ENCODE measurements around the gene ZNF324. TPM values are rescaled to one million over a fixed set of nuclear protein-coding genes. Genes with fewer than 3 reads are reported as not detected.
"Not testable (repeated sequence)": the region's sequence is repeated elsewhere in the genome, so short reads cannot be mapped to it uniquely, and the experiment has no call there.

ZNF324 gene
- total RNA-seq, 2 experiments from 2014 or later = 7.0 to 8.3 TPM

DNA sequence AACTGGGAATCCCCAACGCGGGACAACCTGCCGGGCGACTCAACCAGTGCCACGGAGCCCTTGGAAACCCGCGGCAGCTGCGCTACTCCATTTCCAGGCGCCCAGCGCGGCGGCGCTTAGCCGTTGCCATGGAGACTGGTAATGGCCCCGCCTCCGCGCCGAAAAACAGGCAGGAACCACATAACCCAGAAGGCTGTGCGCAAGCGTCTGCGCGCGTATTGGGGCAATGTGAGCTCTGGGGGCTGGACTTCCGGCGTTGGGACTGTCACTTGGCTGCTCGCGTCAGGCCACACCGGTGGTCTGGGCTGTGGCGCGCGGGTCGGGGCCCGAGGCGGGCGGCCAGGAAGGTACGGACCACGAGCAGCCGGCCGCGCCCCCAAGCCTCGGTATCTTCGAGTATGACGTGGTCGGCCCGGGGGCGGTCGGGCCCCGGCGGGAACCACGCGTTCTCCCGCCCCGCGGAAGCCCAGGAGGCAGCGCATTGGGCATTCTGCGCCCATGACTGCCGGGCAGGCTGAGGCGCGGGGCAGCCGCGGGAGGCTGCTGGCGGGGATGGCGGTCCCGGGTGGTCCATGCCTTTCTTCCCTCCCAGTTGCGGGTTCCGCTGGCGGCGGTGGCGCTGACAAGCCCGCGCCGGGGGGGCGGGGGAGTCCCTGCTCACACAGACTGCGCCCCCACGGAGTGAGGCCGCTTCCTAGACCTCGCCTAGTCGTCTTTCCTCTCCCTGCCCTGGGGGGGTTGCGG, 15.3 kb upstream of the ZNF324 start, which contains the start of gene ZNF324B:
ZNF324B (plus strand) TSS at position 265 of the 744 bp plus-strand sequence. CDS start 2,080 bp downstream, outside the sequence.
- ChIA-PET POLR2A (interaction anchor here (0.8 kb wide), 1 partner anchor 9 kb away, joined by 4 read pairs; no protein-coding TSS in a partner anchor), CTCF (interaction anchor here (1.0 to 1.8 kb wide), 4 partner anchors 13 to 124 kb away, joined by 3 to 5 read pairs (median 3); no protein-coding TSS in a partner anchor)
- Mint-ChIP-seq H3K27me3 (peaks cover 13% of the 10 kb centered on the region), H3K4me1 (ENCODE audit: low read depth) (peaks cover 21% of the 10 kb centered on the region), H3K4me3 (peak within 1 kb of the TSS; percentile 78), H3K36me3 (peaks cover 26% of the 10 kb centered on the region), H3K27ac (no peak within 1 kb of the TSS), H3K9me3 (peaks cover 20% of the 10 kb centered on the region)
- DNase-seq = peak; percentile 97
- intact Hi-C loops (cut with micrococcal nuclease) = loop anchor here (1.0 to 2.0 kb wide), 4 partner anchors 11 to 65 kb away; partner anchors contain the start of genes RPS5, ZNF132, ZNF446 and ZNF584

GRCh38 chr19:58453743-58454142, 13.1 kb upstream of the ZNF324 start:
- ChIA-PET CTCF (interaction anchor here (0.6 kb wide), 1 partner anchor 12 kb away, joined by 3 read pairs; no protein-coding TSS in a partner anchor), POLR2A (no interaction called here)
- intact Hi-C loops (cut with micrococcal nuclease) = no loop called here
- no peak overlapping the region for H3K27ac Mint-ChIP-seq
- DNase-seq = no peak
- no peak overlapping the region for H3K4me3 Mint-ChIP-seq
- peaks cover 7% of the 10 kb centered on the region for H3K27me3 Mint-ChIP-seq
- H3K9me3 Mint-ChIP-seq = peaks cover 13% of the 10 kb centered on the region
- peaks cover 21% of the 10 kb centered on the region for H3K4me1 Mint-ChIP-seq (ENCODE audit: low read depth)
- H3K36me3 Mint-ChIP-seq = peaks cover 31% of the 10 kb centered on the region

DNA sequence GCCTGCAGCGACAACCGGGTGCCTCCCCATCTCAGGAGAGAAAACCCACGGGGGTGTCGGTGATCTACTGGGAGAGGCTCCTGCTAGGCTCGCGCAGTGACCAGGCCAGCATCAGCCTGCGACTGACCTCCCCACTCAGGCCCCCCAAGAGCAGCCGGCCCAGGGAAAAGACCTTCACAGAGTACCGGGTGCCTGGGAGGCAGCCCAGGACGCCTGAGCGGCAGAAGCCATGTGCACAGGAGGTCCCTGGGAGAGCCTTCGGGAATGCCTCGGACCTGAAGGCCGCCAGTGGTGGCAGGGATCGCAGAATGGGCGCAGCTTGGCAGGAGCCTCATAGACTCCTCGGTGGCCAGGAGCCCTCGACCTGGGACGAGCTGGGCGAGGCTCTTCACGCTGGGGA, 11.6 kb upstream of the ZNF324 start:
- Mint-ChIP-seq H3K36me3 (peaks cover 31% of the 10 kb centered on the region), H3K9me3 (no peaks in the 10 kb centered on the region), H3K27ac (no peak overlapping the region), H3K27me3 (peaks cover 2% of the 10 kb centered on the region), H3K4me3 (no peak overlapping the region), H3K4me1 (ENCODE audit: low read depth) (peaks cover 17% of the 10 kb centered on the region)
- DNase-seq = no peak
- ChIA-PET POLR2A (no interaction called here), CTCF (no interaction called here)
- intact Hi-C loops (cut with micrococcal nuclease) = no loop called here

- CTCF ChIA-PET = no interaction called here
- intact Hi-C loops (cut with micrococcal nuclease) = no loop called here
Observed at GRCh38 chr19:58456111-58456510, 10.8 kb upstream of the ZNF324 start.

GRCh38 chr19:58460039-58460438, 6.8 kb upstream of the ZNF324 start:
- ChIA-PET POLR2A (interaction anchor here (1.5 kb wide), 1 partner anchor 15 kb away, joined by 3 read pairs; no protein-coding TSS in a partner anchor), CTCF (no interaction called here)
- H3K9me3 Mint-ChIP-seq = no peaks in the 10 kb centered on the region
- H3K4me3 Mint-ChIP-seq = no peak overlapping the region
- no peaks in the 10 kb centered on the region for H3K27me3 Mint-ChIP-seq
- H3K36me3 Mint-ChIP-seq = peaks cover 22% of the 10 kb centered on the region
- no peak for DNase-seq
- no peak overlapping the region for H3K27ac Mint-ChIP-seq
- H3K4me1 Mint-ChIP-seq (ENCODE audit: low read depth) = no peaks in the 10 kb centered on the region
- intact Hi-C loops (cut with micrococcal nuclease) = no loop called here

More at GRCh38 chr19:58456111-58456510, 10.8 kb upstream of the ZNF324 start:
- Mint-ChIP-seq H3K4me1 (ENCODE audit: low read depth) (peaks cover 10% of the 10 kb centered on the region), H3K36me3 (peaks cover 31% of the 10 kb centered on the region), H3K4me3 (no peak overlapping the region), H3K9me3 (no peaks in the 10 kb centered on the region), H3K27me3 (peaks cover 2% of the 10 kb centered on the region), H3K27ac (no peak overlapping the region)
- no peak for DNase-seq
- POLR2A ChIA-PET = no interaction called here

DNA sequence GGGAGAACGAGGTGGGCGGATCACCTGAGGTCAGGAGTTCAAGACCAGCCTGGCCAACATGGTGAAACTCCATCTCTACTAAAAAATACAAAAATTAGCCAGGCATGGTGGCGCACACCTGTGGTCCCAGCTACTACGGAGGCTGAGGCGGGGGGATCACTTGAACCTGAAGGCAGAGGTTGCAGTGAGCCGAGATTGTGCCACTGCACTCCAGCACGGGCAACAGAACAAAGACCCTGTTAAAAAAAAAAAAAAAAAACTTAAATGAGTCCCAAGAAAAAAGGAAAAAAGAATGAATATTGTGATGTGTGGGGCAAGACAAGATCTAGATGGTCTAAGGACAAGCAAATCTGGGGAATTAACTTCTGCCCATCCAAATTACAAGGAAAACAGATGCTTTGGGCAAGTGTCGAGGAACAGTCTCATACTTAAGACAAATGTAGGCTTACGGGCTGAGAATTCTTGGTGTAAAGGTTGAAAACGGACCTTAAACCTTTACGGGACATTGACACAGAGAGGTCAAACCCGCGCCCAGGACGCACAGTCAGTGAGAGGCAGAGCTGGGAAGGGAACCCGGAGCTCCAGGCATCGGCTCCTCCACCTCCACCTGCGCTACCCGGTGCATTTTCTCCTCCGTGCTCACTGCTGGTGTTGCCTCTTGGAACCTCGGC, 656 bp upstream of the ZNF324 start:
- H3K4me1 Mint-ChIP-seq (ENCODE audit: low read depth) = peaks cover 17% of the 10 kb centered on the region
- intact Hi-C loops (cut with micrococcal nuclease) = loop anchor here (2.0 kb wide), 3 partner anchors 33 to 187 kb away; partner anchors contain the start of genes TRIM28 and ZNF8
- H3K4me3 Mint-ChIP-seq = peak overlapping the region; percentile 83
- H3K9me3 Mint-ChIP-seq = no peaks in the 10 kb centered on the region
- H3K36me3 Mint-ChIP-seq = peaks cover 4% of the 10 kb centered on the region
- H3K27ac Mint-ChIP-seq = no peak overlapping the region
- DNase-seq = no peak
- no peaks in the 10 kb centered on the region for H3K27me3 Mint-ChIP-seq
- CTCF ChIA-PET = interaction anchor here (0.7 to 1.0 kb wide), 3 partner anchors 13 to 54 kb away, joined by 3 read pairs; no protein-coding TSS in a partner anchor
- POLR2A ChIA-PET = interaction anchor here (0.6 to 2.1 kb wide), 4 partner anchors 10 to 161 kb away, joined by 3 to 4 read pairs (median 4); partner anchors contain the start of genes ERVK3-1, ZNF446 and ZNF584

DNA sequence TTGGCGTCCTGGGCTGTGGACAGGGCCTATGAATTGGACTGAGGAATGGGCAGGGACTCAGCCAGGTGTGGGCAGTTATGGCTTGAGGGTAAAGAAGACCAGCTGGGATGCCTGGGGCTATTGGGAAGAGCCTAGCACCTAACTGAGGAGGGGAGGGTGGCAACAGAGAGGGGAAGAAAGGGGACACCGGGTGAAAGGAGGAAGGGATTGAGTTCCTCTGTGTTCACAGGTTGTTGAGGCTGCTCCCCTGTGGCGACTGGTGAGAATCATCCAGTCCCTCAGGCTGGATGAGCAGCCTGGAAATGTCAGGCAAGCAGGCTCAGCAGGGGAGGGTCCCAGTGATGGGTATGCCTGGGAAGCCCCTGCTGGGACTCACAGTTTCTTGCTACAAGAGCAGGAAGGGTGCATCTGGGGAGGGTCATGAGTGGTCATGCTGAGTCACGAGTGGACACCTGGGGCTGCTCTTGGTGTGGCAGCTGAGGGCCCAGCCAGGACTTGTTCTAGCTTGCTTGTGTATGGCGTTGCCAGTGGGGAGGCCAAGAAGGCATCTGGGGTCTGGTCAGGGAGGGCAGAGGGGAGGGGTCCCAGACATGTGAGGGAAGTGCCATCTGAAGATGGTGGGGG, 1.4 kb downstream of the ZNF324 start:
- no peaks in the 10 kb centered on the region for H3K27me3 Mint-ChIP-seq
- peaks cover 17% of the 10 kb centered on the region for H3K4me1 Mint-ChIP-seq (ENCODE audit: low read depth)
- peaks cover 10% of the 10 kb centered on the region for H3K36me3 Mint-ChIP-seq
- DNase-seq = no peak
- ChIA-PET POLR2A (interaction anchor here (0.6 kb wide), 1 partner anchor 21 kb away, joined by 3 read pairs; no protein-coding TSS in a partner anchor), CTCF (interaction anchor here (1.2 kb wide), 1 partner anchor 16 kb away, joined by 3 read pairs; the partner anchor contains the start of gene ZNF324B)
- intact Hi-C loops (cut with micrococcal nuclease) = no loop called here
- no peaks in the 10 kb centered on the region for H3K9me3 Mint-ChIP-seq
- peak overlapping the region; percentile 83 for H3K4me3 Mint-ChIP-seq
- no peak overlapping the region for H3K27ac Mint-ChIP-seq

GRCh38 chr19:58469241-58470013, 2.5 kb downstream of the ZNF324 start:
- H3K4me3 Mint-ChIP-seq = peak overlapping the region; percentile 8
- no peak overlapping the region for H3K27ac Mint-ChIP-seq

DNA sequence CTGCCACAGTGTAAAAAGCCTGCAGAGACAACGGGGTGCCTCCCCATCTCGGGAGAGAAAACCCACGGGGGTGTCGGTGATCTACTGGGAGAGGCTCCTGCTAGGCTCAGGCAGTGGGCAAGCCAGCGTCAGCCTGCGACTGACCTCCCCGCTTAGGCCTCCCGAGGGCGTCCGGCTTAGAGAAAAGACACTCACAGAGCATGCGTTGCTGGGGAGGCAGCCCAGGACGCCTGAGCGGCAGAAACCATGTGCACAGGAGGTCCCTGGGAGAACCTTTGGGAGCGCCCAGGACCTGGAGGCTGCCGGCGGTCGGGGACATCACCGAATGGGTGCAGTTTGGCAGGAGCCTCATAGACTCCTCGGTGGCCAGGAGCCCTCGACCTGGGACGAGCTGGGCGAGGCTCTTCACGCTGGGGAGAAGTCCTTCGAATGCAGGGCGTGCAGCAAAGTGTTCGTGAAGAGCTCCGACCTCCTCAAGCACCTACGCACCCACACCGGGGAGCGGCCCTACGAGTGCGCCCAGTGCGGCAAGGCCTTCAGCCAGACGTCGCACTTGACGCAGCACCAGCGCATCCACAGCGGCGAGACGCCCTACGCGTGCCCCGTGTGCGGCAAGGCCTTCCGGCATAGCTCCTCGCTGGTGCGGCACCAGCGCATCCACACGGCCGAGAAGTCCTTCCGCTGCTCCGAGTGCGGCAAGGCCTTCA, 4.1 kb downstream of the ZNF324 start:
- H3K9me3 Mint-ChIP-seq; intact Hi-C loops (cut with micrococcal nuclease); DNase-seq; H3K27me3 Mint-ChIP-seq; POLR2A ChIA-PET; CTCF ChIA-PET; H3K4me3 Mint-ChIP-seq; H3K27ac Mint-ChIP-seq: not testable (repeated sequence)
- peaks cover 10% of the 10 kb centered on the region for H3K36me3 Mint-ChIP-seq
- peaks cover 25% of the 10 kb centered on the region for H3K4me1 Mint-ChIP-seq (ENCODE audit: low read depth)

More at GRCh38 chr19:58469241-58470013, 2.5 kb downstream of the ZNF324 start:
- POLR2A ChIA-PET = no interaction called here
- Mint-ChIP-seq H3K27me3 (no peaks in the 10 kb centered on the region), H3K36me3 (peaks cover 10% of the 10 kb centered on the region), H3K9me3 (no peaks in the 10 kb centered on the region), H3K4me1 (ENCODE audit: low read depth) (peaks cover 17% of the 10 kb centered on the region)
- DNase-seq = no peak
- intact Hi-C loops (cut with micrococcal nuclease) = no loop called here
- CTCF ChIA-PET = interaction anchor here (0.6 to 1.2 kb wide), 2 partner anchors 17 to 61 kb away, joined by 3 read pairs; partner anchors contain the start of genes ZNF324B and ZNF584

- CTCF ChIA-PET = no interaction called here
- intact Hi-C loops (cut with micrococcal nuclease) = no loop called here
- POLR2A ChIA-PET = no interaction called here
- peaks cover 26% of the 10 kb centered on the region for H3K4me1 Mint-ChIP-seq (ENCODE audit: low read depth)
- peaks cover 10% of the 10 kb centered on the region for H3K36me3 Mint-ChIP-seq
- H3K4me3 Mint-ChIP-seq = no peak overlapping the region
- no peak for DNase-seq
- no peaks in the 10 kb centered on the region for H3K9me3 Mint-ChIP-seq
- H3K27ac Mint-ChIP-seq = no peak overlapping the region
- H3K27me3 Mint-ChIP-seq = no peaks in the 10 kb centered on the region
Observed at GRCh38 chr19:58471736-58472135, 4.9 kb downstream of the ZNF324 start.

Measured in activated CD4-positive, alpha-beta memory T cell treated with anti-CD3 and anti-CD28 coated beads for 36 hours (primary cell).